CD4-positive, alpha-beta T cell treated with Interleukin-15 for 1 hour (primary cell): ENCODE results near the gene VPS37C.
A peak's percentile ranks its signal among the peaks of the same experiment; 100 is the strongest.

ENCODE experiments used
- DNase-seq: peaks from one replicate; pipeline ENCODE4 v3.0.0-alpha.2; 2020

Gene VPS37C

GRCh38 chr11:61091373-61092279, 69.6 kb downstream of the VPS37C start:
- DNase-seq, result peak; percentile 64

DNA sequence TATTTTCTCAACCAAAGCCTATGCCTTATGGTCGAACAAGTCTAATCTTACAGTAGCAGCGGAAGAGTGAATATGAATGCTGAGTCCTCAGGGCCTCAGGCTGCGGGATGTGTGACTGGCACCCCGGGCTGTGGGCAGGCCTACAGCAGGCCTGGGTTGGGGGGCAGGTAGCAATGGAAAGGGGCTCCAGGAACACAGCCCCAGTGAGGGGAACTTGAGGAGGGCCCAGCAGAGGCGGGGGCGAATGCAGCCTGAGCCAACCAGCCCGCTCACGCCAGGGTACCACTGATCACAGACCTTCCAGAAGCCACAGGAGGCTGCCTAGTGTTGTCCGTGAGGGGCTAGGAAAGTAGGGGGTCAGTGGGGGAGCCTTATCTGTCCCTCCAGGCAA, 70.2 kb downstream of the VPS37C start:
- no peak for DNase-seq

DNA sequence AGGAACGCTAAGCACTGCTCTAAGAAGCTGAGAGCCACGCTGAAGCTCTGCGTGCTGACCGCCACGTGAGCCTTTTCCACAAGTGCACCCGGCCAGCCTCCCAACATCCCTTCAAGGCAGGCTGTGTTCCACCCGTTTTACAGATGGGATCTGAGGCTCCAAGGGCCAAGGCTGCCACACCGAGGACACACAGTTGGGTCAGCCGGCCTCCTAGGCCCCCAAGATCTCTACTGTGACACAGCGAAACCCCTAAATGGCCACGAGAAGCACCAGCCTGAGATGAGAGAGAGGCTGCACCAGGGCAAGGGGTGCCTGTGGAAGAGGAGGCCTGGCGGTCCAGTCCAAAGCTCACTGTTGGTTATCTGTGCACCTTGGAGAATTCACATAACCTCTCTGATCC, 70.7 kb downstream of the VPS37C start:
- DNase-seq, result no peak

DNA sequence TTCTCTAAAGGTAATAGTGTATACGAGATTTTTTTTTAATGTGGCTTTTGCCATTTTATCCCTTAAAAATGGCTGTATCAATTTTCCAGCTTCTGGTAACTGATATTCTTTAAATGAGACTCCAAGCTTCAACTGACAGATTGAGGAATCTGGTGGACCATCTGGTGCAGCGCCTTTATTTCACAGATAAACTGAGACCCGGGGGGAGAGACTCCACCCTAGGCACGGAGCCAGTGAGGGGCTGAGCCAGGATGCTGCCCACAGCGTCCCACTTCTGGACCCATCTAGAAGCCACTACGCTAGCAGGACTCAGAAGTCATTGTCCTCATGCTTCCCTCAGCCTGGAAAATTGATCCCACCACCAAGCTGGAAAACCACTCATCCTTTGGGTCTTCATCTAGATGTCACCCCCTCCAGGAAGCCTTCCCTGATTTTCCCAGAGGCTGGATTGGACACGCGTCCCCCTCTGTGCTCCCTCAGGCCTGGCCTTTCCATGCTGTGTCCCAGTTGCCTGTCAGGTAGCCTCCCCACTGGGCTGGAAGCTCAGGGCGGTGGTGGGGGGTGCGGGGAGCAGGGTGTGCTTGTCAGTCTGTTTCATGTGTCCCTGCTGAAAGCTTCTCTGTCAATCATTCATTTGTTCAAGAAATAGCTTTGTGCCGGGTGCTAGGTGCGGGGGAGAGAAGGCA, 71.3 kb downstream of the VPS37C start:
- DNase-seq, result no peak

- DNase-seq, result no peak
These were observed 73.7 kb downstream of the VPS37C start for GRCh38 chr11:61087426-61088119.

DNA sequence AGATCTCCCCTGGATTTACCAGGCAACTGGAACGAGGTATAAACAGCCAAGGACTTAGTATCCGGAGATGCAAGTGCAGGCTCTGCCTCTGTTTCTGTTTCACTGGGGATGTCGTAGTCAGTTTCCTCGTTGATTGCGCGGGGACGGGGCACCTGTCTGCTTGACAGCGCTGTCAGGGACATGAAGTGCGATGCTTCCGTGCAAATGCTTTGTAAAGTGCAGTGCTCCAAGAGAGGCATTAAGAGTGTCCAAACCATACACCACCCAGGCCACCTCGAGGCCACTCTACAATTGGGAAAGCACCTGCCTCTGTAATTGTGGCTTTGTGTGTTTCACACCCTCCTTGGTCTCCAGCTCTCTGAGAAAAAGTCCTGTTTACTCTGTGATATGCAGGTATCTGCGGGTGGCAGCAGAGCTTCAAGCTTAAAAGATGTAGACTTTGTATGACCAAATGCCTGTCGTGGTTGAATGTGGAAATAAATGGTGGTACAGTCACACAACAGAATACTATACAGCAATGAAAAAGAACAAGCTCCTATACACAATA, 77.6 kb downstream of the VPS37C start:
- DNase-seq, result peak; percentile 73

- DNase-seq, result no peak
These were observed 78.2 kb downstream of the VPS37C start for GRCh38 chr11:61082931-61083531.

DNA sequence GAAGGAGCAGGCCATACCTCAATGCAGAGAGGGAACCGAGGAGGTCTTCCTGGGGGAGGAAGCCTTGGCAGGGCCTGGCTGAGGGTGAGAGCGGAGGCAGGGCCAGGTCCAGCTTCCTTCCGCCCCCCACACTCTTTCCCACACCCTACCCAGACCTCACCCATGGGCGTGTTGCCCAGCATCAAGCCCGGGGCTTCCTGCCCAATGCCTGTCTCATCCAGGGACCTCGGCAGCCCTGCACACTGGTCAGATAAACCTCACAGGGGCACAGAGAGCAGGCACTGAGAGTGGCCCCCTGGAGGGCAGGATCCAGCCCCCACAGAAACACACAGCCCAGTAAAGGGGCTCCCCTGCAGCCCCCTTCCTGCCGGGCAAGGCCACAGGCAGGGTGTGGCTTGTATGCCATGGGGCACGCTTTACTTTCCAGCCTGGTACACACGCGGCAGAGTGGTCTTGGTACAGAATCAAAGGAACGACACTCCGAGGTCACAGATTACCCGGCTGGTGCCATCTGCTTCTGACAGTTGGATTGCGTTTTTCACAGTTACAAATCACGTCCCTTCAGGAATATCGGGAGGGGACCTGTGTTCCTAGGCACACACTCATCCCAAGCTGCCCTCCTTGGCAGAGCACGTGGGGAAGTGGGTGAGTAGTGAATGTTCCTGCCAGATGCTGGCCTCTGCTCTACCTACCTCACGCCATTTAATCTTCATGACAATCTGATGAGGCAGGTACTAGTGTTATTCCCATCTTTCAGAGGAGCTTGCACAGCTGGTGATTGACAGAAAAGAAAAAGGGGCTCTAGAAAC, 79.0 kb downstream of the VPS37C start:
- DNase-seq, result no peak

DNA sequence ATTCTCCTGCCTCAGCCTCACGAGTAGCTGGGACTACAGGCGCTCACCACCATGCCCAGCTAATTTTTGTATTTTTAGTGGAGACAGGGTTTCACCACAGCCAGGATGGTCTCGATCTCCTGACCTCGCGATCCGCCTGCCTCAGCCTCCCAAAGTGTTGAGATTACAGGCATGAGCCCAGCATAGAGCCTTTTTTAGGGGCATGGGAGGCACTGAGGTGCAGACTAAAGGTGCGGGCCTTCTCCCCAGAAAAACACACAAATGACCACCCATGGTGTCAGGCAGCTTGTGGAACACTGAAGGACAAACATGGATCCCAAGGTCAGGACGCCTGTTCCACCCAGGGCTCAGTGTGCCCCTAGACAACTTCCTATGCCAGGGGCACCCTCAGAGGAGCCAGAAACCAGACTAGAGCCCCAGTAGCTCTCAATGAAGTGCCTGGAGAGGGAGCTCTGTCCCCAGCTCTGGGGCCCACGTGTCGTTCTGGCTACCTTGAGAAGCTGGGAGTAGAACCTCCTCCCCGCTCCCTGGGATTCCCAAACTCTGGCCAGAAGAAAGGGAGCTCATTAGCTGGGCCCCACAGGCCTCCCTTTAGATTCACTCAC, 80.1 kb downstream of the VPS37C start:
- DNase-seq, result no peak

DNA sequence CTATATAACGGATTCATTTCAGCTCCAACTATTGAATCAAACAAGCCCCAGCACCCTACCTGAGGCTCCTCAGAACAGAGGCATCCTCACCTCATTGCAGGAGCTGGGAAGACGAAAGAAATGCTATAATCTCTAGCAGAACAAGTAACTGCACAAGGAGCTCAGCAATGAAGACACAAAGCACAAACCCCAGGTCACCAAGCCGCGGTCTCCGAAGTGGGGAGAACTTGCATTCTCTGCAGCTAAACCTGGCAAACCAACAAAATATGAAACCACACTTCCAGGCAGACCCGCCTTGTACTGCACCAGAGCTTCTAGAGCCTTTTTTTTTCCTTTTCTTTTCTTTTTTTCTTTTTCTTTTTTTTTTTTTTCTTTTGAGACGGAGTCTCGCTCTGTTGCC, 80.7 kb downstream of the VPS37C start:
- peak; percentile 30 for DNase-seq
